HTERT RPE-1 (cell line): Measurements from ENCODE around the gene C7.

ENCODE experiments used
- in situ Hi-C: fragments of 300-500 bp; cut with MboI; formaldehyde crosslinking; loops from 4 replicates; pipeline ENCODE4 v1.14.3; 2020; ENCODE audit warnings: low sequenced_read_pairs

Gene C7

GRCh38 chr5:40915341-40915926 is 6.1 kb downstream of the C7 start:
- in situ Hi-C loops = no loop called here

- in situ Hi-C loops = no loop called here
Measured at GRCh38 chr5:40916226-40916625, 6.9 kb downstream of the C7 start.

DNA sequence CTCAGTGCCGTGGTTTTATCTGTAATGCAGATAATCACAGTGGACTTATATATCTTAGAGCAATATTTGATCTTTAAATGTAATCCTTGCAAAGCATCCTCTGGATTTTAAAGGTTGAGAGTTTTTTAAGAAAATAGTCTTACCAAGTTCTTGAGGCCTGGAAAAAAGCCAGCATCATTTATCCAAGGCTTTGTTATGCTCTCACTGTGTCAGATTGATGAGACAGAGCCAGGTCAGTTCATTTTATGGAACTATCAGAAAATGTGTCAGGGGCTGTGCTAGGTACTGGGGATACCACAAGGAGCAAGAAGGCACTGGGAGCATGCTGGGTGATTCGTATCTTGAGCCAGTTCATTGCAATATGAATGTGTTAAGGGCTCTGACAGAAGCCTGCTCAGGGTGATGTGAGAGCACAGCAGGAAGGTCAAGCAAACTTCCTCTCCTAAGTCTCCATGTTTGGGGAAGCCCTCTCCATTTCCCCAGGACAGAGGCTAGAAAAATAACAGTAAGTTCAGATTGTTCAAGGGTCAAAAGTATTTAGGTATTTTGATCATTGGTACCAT is 19.7 kb downstream of the C7 start:
- in situ Hi-C loops = no loop called here

GRCh38 chr5:40932766-40933165 is 23.5 kb downstream of the C7 start:
- in situ Hi-C loops = no loop called here

- in situ Hi-C loops = no loop called here
Measured at GRCh38 chr5:40937075-40937474, 27.8 kb downstream of the C7 start.

- in situ Hi-C loops = no loop called here
Measured at GRCh38 chr5:40939753-40940152, 30.5 kb downstream of the C7 start.

GRCh38 chr5:40945111-40945510 is 35.8 kb downstream of the C7 start:
- in situ Hi-C loops = no loop called here

DNA sequence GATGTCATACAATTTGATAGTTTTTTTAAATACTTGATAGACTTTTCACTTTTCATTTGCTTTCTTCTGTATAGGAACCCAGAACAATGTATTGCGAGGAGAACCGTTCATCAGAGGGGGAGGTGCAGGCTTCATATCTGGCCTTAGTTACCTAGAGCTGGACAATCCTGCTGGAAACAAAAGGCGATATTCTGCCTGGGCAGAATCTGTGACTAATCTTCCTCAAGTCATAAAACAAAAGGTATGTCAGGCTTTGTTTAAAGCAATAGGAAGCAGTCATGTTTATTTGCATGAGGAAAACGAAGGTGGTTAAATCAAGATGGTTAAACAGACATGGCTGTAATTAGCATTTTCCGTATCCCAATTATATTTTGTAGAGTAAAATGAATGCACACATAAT is 46.0 kb downstream of the C7 start:
- in situ Hi-C loops = no loop called here

DNA sequence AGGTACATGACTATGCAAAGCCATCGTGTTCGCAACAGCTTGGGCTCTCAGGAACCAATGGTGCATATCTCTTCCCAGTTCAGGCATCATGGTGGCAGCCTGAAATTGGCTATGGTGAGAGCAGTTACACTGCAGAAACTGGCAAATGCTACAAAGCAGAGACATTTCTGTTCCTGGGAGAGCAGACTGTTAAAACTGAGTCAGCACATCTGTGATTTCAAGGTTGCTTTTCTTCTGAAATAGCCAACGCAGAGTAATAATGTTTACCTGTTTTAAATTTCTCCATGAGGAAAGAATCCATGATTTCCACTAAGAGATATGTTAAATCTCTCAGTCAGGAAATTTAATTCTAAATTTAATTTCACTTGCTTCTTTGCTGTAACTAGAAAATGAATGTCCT is 47.8 kb downstream of the C7 start:
- in situ Hi-C loops = no loop called here

- in situ Hi-C loops = no loop called here
Measured at GRCh38 chr5:40958811-40959210, 49.5 kb downstream of the C7 start.

DNA sequence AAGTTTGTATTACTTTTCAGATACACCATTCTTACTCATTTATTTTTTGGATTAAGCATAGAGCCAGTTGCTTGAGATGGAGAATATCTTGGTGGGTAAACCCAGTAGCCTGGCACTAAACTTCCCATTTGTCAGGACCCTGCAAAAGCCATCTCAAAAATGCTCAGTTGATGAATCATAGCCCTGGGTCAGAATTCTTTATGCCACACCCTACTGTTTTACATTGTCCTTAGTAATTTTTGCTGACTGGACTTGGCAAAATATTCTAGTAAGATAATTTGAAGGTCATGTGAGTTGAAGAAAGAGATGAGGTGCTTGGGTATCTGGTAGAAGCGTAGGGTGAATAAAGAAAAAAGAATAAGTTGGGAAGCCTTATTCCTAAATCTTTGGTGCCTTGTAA is 50.7 kb downstream of the C7 start:
- in situ Hi-C loops = no loop called here

GRCh38 chr5:40962207-40962955 is 53.1 kb downstream of the C7 start:
- in situ Hi-C loops = no loop called here

GRCh38 chr5:40972434-40972833 is 63.1 kb downstream of the C7 start:
- in situ Hi-C loops = no loop called here

- in situ Hi-C loops = no loop called here
Measured at GRCh38 chr5:40973364-40974004, 64.2 kb downstream of the C7 start.

GRCh38 chr5:40976041-40976440 is 66.7 kb downstream of the C7 start:
- in situ Hi-C loops = no loop called here

DNA sequence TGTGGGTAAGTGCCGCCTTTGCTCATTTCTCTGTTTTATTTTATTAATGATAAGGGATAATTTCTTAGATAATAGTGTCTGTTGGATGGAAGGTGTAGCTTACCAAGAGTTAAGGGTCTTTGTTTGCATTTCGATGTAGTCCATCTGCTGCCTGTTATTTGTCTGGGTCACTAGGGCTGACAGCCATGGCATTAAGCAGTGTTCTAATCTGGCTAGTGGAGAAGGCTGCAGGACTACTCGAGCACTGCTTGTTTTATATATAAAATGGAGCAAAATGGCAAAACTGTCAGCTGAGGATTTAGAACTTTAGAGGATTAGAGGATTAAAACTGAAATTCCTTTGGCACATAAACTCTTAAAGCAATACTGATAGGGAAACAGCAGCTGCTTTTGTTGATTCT is 67.5 kb downstream of the C7 start:
- in situ Hi-C loops = no loop called here

DNA sequence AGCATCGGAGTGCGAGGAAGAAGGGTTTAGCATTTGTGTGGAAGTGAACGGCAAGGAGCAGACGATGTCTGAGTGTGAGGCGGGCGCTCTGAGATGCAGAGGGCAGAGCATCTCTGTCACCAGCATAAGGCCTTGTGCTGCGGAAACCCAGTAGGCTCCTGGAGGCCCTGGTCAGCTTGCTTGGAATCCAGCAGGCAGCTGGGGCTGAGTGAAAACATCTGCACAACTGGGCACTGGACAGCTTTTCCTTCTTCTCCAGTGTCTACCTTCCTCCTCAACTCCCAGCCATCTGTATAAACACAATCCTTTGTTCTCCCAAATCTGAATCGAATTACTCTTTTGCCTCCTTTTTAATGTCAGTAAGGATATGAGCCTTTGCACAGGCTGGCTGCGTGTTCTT is 72.1 kb downstream of the C7 start:
- in situ Hi-C loops = no loop called here

GRCh38 chr5:40983781-40984180 is 74.5 kb downstream of the C7 start:
- in situ Hi-C loops = no loop called here

DNA sequence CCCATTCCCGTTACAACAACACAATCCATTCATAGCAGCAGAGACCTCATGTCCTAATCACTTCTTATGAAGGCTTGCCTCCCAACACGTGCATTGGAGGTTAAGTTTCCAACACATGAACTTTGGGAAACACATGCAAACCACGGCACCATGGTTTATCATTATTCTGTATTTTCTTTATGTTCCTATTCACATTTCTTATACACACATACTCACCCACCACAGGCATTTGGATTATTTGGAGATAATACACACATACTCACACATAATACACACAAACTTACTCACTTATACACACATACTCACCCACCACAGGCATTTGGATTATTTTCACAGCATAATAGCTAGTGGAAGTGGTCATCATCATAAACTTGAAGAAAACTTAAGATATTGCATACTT is 75.6 kb downstream of the C7 start:
- in situ Hi-C loops = no loop called here

DNA sequence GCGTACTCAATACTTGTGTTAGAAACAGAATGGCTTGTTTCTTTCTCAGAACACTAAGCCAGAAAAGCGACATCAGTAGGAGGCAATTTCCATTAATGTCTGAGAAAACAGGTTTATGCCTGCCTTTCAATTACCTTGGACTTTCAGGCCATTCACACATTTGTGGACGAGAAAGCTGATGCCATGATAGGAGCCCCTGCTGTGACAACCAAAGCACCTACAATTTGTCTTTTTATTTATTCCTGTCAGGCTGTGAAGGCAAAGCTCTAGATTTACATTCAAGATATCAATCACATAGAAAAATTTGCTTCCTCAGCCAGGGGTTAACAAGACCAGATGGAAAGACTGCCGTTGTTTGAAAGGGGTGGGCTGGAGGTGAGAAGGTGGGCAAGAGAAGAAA is 76.2 kb downstream of the C7 start:
- in situ Hi-C loops = no loop called here

DNA sequence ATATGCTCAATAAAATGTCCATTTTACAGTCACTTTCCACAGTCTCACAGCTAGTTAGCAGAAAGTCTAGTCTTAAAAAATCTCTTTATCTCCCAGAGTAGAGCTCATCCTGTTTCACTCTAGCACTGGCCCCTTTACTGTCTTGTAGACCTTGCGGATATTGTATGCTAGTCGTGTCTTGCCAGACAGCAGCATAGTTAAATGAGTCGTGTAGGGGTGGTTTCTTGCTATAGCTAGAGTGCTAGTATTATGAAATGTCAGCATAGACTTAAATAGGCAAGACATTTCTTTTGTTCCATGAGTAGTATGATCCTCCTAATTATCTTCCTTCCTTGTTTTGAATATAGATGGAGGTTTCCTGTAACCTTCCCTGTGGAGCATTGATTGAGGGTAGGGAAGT is 77.4 kb downstream of the C7 start:
- in situ Hi-C loops = no loop called here

DNA sequence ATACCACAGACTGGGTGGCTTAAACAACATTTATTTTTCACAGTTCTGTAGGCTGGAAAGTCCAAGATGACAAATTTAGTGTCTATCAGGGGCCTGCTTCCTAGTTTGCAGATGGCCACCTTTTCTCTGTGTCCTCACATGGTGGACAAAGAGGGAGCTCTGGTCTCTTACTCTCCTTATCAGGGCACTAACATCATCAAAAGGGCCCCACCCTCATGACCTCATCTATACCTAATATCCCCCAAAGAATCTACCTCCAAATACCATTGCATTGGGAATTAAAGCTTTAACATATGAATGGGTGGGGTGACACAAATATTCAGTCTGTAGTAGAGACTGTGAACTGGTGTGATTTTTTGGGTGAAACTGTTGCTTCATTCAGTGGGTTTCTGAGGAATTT is 78.1 kb downstream of the C7 start:
- in situ Hi-C loops = no loop called here
